PC-3 (cell line): ENCODE results near the gene CLSTN3. TPM values are rescaled to one million over a fixed set of nuclear protein-coding genes. Genes with fewer than 3 reads are reported as not detected.

Experiments
- ATAC-seq: fragments of 200-7000 bp; cut with Tn5 transposase; 2 replicates; pipeline ENCODE4 v1.9.1; 2020; ENCODE audit warnings: mild to moderate bottlenecking, moderate library complexity
- BruUV-seq: library from RNA; stranded (reverse); fragments of 400-500 nt; replicated peaks from 2 replicates; lab custom pipeline; 2021; lab: Mats Ljungman, UMichigan
- CTCF ChIA-PET: fragments of 300-600 bp; sonication (Branson Sonifier 250); formaldehyde crosslinking; loops from one replicate; lab custom pipeline; 2022; ENCODE audit warnings: antibody characterized with exemption; lab: Charles Lee
- POLR2A ChIA-PET: fragments of 300-600 bp; sonication (Branson Sonifier 250); formaldehyde crosslinking; loops from one replicate; lab custom pipeline; 2022; ENCODE audit warnings: antibody characterized with exemption; ENCODE audit not compliant: unreplicated experiment; lab: Charles Lee
- DNase-seq: peaks from one replicate; pipeline ENCODE4 v3.0.0-alpha.2; 2015
- H2AFZ ChIP-seq: fragments of 300-600 bp; sonication (generic); 2 replicates; pipeline ENCODE4 v1.6.0; 2016; ENCODE audit warnings: antibody characterized with exemption, low read length
- H3F3A ChIP-seq: fragments of 300-600 bp; sonication (generic); one replicate; pipeline ENCODE4 v1.6.0; 2017; ENCODE audit warnings: antibody characterized with exemption, low read length, control low read depth, mild to moderate bottlenecking; ENCODE audit not compliant: unreplicated experiment
- H3K27ac ChIP-seq: fragments of 300-600 bp; sonication (generic); 2 replicates; pipeline ENCODE4 v1.5.1; 2016; ENCODE audit warnings: mild to moderate bottlenecking, low read length
- H3K27me3 ChIP-seq: fragments of 300-600 bp; sonication (generic); 2 replicates; pipeline ENCODE4 v1.6.1; 2016; ENCODE audit warnings: low read length, mixed read lengths
- H3K36me3 ChIP-seq: fragments of 300-600 bp; sonication (generic); 2 replicates; pipeline ENCODE4 v1.6.1; 2016; ENCODE audit warnings: low read depth, mixed run types, low read length, mixed read lengths
- H3K4me1 ChIP-seq: fragments of 300-600 bp; sonication (generic); 2 replicates; pipeline ENCODE4 v1.5.1; 2016; ENCODE audit warnings: low read length; ENCODE audit not compliant: insufficient read depth
- H3K4me2 ChIP-seq: fragments of 300-600 bp; sonication (generic); 2 replicates; pipeline ENCODE4 v1.6.0; 2016; ENCODE audit warnings: low read length
- H3K4me3 ChIP-seq: fragments of 300-600 bp; sonication (generic); 2 replicates; pipeline ENCODE4 v1.5.1; 2016; ENCODE audit warnings: mild to moderate bottlenecking, low read length, mixed read lengths
- H3K79me2 ChIP-seq: fragments of 300-600 bp; sonication (generic); 2 replicates; pipeline ENCODE4 v1.6.1; 2017; ENCODE audit warnings: low read length, mixed read lengths
- H3K9ac ChIP-seq: fragments of 300-600 bp; sonication (generic); 2 replicates; pipeline ENCODE4 v1.6.0; 2016; ENCODE audit warnings: mild to moderate bottlenecking, low read length
- H3K9me2 ChIP-seq: fragments of 300-600 bp; sonication (generic); replicated peaks from 2 replicates; pipeline ENCODE4 v1.6.1; 2016; ENCODE audit warnings: mixed run types, low read length, mixed read lengths
- H3K9me3 ChIP-seq: fragments of 300-600 bp; sonication (generic); 2 replicates; pipeline ENCODE4 v1.6.1; 2016; ENCODE audit warnings: low read length, mixed read lengths
- H4K20me1 ChIP-seq: fragments of 300-600 bp; sonication (generic); 2 replicates; pipeline ENCODE4 v1.6.1; 2016; ENCODE audit warnings: low read length, mixed read lengths
- EZH2 ChIP-seq: fragments of 300-600 bp; sonication (generic); IDR thresholded peaks from one replicate; pipeline ENCODE4 v1.6.1; 2017; ENCODE audit warnings: antibody characterized with exemption, mild to moderate bottlenecking, low read length; ENCODE audit not compliant: unreplicated experiment
- EZH2phosphoT487 ChIP-seq: fragments of 300-600 bp; sonication (generic); IDR thresholded peaks from 2 replicates; pipeline ENCODE4 v1.6.1; 2018; ENCODE audit warnings: mild to moderate bottlenecking, antibody characterized with exemption, low read length, borderline replicate concordance
- intact Hi-C: fragments of 100-400 bp; cut with micrococcal nuclease; formaldehyde crosslinking; loops from 2 replicates; pipeline ENCODE4 v1.9.0; 2023
- total RNA-seq: library from RNA; depleted of rRNA; stranded (reverse); fragments of >200 nt; gene quantifications from 2 replicates; pipeline ENCODE4 v1.2.3, GENCODE V29; 2014
- TF ChIP-seq, protein P1 (sequence below): fragments of 300-600 bp; sonication (generic); conservative IDR thresholded peaks from 2 replicates; pipeline ENCODE4 v1.5.1; 2017; ENCODE audit warnings: antibody characterized with exemption, low read depth, mild to moderate bottlenecking, low read length

Gene CLSTN3
- total RNA-seq, 1 experiment from 2014 or later: 10.9 TPM

DNA sequence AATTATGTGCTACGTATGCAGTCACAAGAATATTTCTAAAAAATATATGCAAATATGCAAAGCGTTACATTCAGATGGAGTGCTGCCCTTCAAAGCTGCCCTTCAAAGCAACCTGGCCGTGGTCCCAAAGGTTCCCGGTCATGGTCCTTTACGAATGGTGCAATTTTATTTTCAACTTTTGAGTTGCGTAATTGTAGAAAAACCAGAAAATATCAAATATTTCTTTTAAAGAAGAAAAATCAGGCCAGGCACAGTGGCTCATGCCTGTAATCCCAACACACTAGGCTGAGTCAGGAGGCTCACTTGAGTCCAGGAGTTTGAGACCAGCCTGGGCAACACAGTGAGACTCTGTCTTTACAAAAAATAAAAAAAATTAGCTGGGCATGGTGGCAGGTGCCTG lies 21.4 kb downstream of the CLSTN3 start:
- Histone ChIP-seq H3K4me2 (no peak overlapping the region), H3K4me3 (no peak overlapping the region), H3K79me2 (no peaks in the 10 kb centered on the region), H3F3A (no peaks in the 10 kb centered on the region), H3K9ac (no peak overlapping the region), H3K9me3 (no peaks in the 10 kb centered on the region), H2AFZ (no peak overlapping the region), H3K9me2 (no peaks in the 10 kb centered on the region), H3K36me3 (no peaks in the 10 kb centered on the region), H4K20me1 (no peaks in the 10 kb centered on the region), H3K27me3 (no peaks in the 10 kb centered on the region), H3K4me1 (no peaks in the 10 kb centered on the region), H3K27ac (no peak overlapping the region)
- BruUV-seq: no TSS peak
- TF ChIP-seq EZH2 (no peak), EZH2phosphoT487 (no peak)
- TF ChIP-seq, protein P1, sequence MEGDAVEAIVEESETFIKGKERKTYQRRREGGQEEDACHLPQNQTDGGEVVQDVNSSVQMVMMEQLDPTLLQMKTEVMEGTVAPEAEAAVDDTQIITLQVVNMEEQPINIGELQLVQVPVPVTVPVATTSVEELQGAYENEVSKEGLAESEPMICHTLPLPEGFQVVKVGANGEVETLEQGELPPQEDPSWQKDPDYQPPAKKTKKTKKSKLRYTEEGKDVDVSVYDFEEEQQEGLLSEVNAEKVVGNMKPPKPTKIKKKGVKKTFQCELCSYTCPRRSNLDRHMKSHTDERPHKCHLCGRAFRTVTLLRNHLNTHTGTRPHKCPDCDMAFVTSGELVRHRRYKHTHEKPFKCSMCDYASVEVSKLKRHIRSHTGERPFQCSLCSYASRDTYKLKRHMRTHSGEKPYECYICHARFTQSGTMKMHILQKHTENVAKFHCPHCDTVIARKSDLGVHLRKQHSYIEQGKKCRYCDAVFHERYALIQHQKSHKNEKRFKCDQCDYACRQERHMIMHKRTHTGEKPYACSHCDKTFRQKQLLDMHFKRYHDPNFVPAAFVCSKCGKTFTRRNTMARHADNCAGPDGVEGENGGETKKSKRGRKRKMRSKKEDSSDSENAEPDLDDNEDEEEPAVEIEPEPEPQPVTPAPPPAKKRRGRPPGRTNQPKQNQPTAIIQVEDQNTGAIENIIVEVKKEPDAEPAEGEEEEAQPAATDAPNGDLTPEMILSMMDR: no peak
- ATAC-seq: no peak
- CTCF ChIA-PET: no interaction called here
- POLR2A ChIA-PET: no interaction called here
- intact Hi-C loops: no loop called here
- DNase-seq: no peak

DNA sequence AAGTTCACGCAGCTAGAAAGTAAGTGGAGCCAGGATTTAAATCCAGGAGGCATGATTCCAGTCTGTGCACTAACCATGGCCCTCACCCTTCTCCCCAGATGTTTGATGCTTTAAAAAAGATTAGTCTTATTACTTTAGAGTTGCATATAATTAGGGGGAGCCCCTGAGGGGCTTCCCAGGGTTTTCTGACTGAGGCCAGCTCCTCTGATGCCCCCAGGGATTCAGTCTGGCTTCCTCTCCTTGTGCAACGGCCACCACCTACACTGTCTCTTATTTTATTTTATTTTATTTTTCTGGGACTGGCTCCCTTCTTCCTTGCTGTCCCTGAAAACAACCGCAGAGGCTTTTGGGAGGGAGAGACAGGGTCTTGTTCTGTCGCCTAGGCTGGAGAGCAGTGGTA lies 22.6 kb downstream of the CLSTN3 start:
- H3K36me3 ChIP-seq: no peaks in the 10 kb centered on the region
- H3K4me3 ChIP-seq: no peak overlapping the region
- no peaks in the 10 kb centered on the region for H3K9me2 ChIP-seq
- no peak for TF ChIP-seq EZH2
- TF ChIP-seq, protein P1: no peak
- no peak for TF ChIP-seq EZH2phosphoT487
- DNase-seq (no peak), ATAC-seq (no peak)
- CTCF ChIA-PET: no interaction called here
- H3K4me1 ChIP-seq: no peaks in the 10 kb centered on the region
- H4K20me1 ChIP-seq: no peaks in the 10 kb centered on the region
- no peak overlapping the region for H3K4me2 ChIP-seq
- H3K79me2 ChIP-seq: no peaks in the 10 kb centered on the region
- BruUV-seq: no TSS peak
- intact Hi-C loops: no loop called here
- H3K27ac ChIP-seq: no peak overlapping the region
- POLR2A ChIA-PET: no interaction called here
- H3F3A ChIP-seq: no peaks in the 10 kb centered on the region
- no peak overlapping the region for H3K9ac ChIP-seq
- H2AFZ ChIP-seq: no peak overlapping the region
- no peaks in the 10 kb centered on the region for H3K9me3 ChIP-seq
- H3K27me3 ChIP-seq: no peaks in the 10 kb centered on the region

DNA sequence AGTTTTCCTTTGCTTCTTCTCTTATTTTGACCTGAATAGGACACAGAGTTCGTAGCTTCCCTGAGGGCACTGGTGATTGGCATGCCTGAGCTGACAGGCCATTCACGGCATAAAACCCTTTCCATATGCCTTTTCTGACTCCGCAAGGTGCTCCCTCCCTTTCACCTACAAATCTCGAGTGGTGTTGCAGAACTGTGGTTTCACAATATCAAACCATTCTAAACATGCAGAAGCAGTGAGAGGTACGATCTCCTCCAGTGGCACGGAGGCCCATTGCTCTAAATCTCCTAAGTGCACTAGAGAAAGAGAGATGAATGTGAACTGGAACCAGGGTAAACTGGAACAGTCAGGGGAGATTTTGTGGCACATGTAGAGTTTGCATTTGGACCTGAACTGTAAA lies 23.9 kb downstream of the CLSTN3 start:
- H3K9me3 ChIP-seq: no peaks in the 10 kb centered on the region
- ATAC-seq (no peak), DNase-seq (no peak)
- H3K9me2 ChIP-seq: no peaks in the 10 kb centered on the region
- no peak overlapping the region for H3K9ac ChIP-seq
- no peaks in the 10 kb centered on the region for H3K36me3 ChIP-seq
- no peak overlapping the region for H3K27ac ChIP-seq
- intact Hi-C loops: no loop called here
- ChIA-PET POLR2A (no interaction called here), CTCF (no interaction called here)
- no peak overlapping the region for H3K4me2 ChIP-seq
- no peaks in the 10 kb centered on the region for H3K79me2 ChIP-seq
- H4K20me1 ChIP-seq: no peaks in the 10 kb centered on the region
- no TSS peak for BruUV-seq
- TF ChIP-seq, protein P1: no peak
- no peak for TF ChIP-seq EZH2
- no peak for TF ChIP-seq EZH2phosphoT487
- H2AFZ ChIP-seq: no peak overlapping the region
- H3K27me3 ChIP-seq: no peaks in the 10 kb centered on the region
- H3K4me1 ChIP-seq: no peaks in the 10 kb centered on the region
- no peaks in the 10 kb centered on the region for H3F3A ChIP-seq
- no peak overlapping the region for H3K4me3 ChIP-seq
